Stimulated activated CD4-positive, alpha-beta T cell treated with anti-CD3 and anti-CD28 coated beads, Interleukin-15, amount 100 ng/mL, for 24 hours (primary cell): ENCODE measurements around the gene PARPBP.
A peak's percentile ranks its signal among the peaks of the same experiment; 100 is the strongest.
"Not testable (repeated sequence)": the region's sequence is repeated elsewhere in the genome, so short reads cannot be mapped to it uniquely, and the experiment has no call there.

Experiments used
- DNase-seq: peaks from one replicate; pipeline ENCODE4 v3.0.0-alpha.2; 2020

The PARPBP gene

DNA sequence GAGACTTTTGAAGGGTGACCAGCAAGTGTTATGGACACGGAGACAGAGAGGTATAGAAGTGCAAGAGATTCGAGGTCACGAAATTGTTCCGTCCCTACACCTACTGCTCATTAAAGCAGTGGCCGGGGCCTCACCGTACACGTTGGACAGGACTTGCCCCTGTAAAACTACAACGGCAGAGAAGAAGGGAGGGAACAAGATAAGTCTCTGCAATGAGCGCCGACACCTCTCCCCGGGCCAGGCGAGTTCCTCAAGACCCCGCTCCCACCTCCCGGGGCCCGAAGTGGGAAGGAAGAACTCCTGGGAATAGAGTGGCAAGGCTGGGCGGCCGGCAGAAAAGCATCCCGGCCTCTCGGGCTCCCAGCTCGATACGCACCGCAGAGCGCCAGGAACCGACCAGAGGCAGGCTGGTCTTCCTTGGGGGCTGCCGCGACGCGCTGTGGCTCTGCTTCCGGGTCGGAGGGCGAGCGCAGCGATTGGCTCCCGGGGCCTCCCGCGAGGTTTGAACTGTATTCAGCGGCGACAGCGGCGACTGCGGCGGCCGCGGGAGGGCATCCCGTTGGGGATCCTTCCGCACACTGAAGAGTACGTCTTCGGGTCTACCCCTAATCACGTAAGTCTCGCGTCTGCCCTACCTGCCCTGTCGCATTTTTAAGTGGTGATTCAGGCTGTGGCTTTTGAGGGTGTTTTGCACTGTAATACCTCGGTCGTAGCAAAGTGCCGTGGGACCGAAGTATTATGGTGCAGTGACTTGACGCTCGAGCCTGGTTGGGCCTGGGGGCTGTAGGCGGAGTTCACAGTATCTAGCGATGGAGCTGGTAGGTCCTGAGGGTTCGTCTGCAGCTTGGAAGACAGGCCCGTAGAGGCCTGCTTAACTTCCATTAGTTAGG is at the start of gene PARPBP, which contains the start of gene NUP37:
PARPBP (plus strand) TSS at position 510 of the 890 bp plus-strand sequence. CDS start 3,706 bp downstream, outside the sequence.
NUP37 (minus strand) TSS at position 441 of the 890 bp plus-strand sequence. CDS start 1,596 bp downstream, outside the sequence.
- DNase-seq: peak; percentile 93

- DNase-seq: not testable (repeated sequence)
Observed at GRCh38 chr12:102072092-102072491, 47.9 kb upstream of the PARPBP start.

DNA sequence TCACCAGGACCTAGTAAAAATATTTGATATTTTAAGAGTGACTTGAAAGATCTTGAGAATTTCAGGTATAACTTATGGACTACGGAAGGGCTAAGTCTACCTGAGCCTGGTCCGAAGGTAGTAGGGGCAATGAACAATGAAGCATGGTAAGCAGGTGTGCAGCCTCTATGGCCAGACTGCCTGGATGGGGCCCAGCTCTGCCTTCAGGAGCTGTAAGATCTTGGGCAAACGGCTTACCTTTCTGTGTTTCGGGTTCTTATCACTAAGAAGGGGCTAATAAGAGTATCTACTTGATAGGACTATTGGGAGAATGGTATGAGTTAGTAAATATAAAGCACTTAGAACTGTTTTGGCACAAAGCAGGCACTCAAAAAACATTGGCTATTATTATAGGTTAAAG is 39.1 kb upstream of the PARPBP start:
- DNase-seq: no peak

- not testable (repeated sequence) for DNase-seq
Observed at GRCh38 chr12:102089228-102089835, 30.7 kb upstream of the PARPBP start.

DNA sequence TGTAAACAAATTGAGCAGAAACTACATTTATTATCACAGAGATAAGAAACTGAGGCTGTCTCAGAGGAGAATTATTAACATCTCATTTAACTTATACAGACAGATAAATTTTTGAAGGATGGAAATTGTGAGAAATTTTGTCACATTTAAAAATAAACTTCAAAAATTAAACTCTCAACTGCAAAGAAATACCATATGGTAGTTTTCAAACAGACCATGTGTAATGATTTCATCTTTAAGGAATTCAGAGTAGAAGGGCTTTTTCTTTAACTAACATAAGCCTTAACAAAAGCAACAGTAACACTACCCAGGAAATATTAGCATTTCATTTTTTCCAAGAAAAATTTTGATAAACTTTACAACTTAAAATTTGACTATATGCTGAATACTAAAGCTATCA is 26.7 kb upstream of the PARPBP start:
- no peak for DNase-seq

DNA sequence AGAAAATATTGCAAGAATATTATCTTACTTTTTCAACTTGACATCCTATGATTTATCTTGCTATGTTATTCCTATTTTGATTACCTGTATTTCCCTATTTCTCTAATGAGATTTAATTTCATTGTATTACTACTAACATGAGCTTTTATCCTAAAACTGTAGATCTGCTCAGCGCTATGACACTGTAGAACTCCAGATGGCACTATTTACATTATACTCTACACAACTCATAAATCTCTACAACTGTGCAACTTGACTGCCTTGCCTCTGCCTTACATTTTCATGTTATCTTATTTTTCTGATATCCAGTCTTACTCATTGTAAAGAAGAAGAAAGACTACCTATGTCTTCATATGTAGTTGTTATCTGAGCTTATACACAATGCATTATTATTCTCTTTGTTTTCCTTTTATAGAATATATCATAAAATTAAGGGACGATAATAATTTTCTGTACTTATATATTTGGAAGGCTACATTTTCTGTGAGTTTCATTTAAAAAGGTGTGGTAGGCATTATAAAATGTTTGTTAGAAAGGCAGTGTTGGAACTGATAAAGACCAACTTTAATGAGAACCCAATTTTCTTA is 24.2 kb upstream of the PARPBP start:
- no peak for DNase-seq

- DNase-seq: no peak
Observed at GRCh38 chr12:102096855-102097254, 23.1 kb upstream of the PARPBP start.

GRCh38 chr12:102106905-102107304 is 13.1 kb upstream of the PARPBP start:
- no peak for DNase-seq

DNA sequence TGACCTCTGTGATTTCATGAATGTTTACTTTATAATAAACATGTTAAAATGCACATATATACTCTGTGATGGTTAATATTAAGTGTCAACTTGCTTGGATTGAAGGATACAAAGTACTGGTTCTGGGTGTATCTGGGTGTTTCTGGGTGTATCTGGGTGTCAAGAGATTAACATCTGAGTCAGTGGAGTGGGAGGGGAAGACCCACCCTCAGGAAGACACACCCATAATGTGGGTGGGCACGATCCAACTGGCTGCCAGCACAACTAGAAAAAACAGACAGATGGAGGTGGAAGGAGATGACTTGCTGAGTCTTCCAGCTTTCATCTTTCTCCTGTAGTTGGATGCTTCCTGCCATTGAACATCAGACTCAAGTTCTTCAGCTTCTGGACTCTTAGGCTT is 12.0 kb upstream of the PARPBP start:
- no peak for DNase-seq

- no peak for DNase-seq
Observed at GRCh38 chr12:102110782-102111181, 9.2 kb upstream of the PARPBP start.

DNA sequence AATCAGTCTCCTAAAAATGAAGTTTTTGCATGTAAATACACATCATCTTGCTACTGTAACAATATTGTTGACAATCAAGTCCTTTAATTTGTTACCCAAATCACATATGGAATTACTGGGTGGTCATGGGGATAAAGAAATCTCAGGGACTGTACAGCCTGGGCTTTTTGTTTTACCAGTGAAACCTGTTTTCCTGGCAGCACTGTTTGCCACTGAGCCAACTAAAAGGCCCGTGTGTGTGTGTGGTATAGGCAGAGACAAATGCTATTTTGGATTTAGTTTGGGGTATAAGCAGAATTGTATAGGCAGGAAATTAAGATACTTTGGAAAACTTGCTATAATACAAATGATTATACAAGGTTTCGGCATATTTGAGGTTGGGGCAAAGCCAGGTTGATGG is 5.8 kb upstream of the PARPBP start:
- no peak for DNase-seq

GRCh38 chr12:102116392-102116791 is 3.6 kb upstream of the PARPBP start:
- DNase-seq: no peak

- no peak for DNase-seq
Observed at GRCh38 chr12:102118874-102119273, 1.1 kb upstream of the PARPBP start.

GRCh38 chr12:102120564-102120873 is 536 bp downstream of the PARPBP start:
- no peak for DNase-seq

DNA sequence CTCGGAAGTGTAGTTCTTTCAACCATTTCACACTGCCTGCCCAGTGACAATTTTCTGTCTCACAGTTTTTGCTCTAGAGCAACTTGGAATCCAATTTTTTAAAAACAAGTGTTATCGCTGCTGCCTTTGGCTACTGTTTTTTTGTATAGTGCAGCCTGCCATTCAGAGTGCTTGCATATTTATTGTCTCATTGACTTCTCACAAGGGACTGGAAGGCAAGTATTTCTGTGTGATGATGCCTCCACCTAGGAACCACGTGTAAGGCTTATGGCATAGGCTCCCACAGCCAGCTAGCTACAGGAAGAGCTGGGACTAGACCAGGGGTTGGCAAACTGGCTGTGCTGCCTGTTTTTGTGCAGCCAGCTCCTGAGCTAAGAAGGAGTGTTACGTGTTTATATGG is 903 bp downstream of the PARPBP start:
- peak; percentile 14 for DNase-seq

DNA sequence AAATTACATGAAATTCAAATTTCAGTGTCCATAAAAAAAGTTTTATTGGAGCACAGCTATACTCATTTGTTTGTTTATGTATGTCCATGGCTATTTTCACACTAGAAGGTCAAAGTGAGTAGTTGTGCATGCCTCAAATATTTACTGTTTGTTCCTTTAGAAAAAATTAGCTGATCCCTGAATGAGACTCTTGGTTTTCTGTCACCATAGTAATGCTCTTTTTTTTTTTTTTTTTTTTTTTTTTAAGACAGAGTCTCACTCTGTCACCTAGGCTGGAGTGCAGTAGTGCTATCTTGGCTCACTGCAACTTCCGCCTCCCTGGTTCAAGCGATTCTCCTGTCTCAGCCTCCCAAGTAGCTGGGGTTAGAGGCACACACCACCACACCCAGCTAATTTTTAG is 1.3 kb downstream of the PARPBP start:
- DNase-seq: not testable (repeated sequence)

- DNase-seq: not testable (repeated sequence)
Observed at GRCh38 chr12:102130720-102131119, 10.7 kb downstream of the PARPBP start.

DNA sequence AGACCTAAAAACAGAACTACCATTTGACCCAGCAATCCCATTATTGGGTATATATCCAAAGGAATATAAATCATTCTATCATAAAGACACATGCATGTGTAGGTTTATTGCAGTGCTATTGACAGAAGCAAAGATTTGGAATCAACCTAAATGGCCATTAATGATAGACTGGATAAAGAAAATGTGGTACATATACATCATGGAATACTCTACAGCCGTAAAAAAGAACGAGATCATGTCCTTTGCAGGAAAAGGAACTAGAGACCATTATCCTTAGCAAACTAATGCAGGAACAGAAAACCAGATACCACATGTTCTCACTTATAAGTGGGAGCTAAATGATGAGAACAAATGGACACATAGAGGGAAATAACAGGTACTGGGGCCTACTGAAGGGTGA is 11.5 kb downstream of the PARPBP start:
- not testable (repeated sequence) for DNase-seq

DNA sequence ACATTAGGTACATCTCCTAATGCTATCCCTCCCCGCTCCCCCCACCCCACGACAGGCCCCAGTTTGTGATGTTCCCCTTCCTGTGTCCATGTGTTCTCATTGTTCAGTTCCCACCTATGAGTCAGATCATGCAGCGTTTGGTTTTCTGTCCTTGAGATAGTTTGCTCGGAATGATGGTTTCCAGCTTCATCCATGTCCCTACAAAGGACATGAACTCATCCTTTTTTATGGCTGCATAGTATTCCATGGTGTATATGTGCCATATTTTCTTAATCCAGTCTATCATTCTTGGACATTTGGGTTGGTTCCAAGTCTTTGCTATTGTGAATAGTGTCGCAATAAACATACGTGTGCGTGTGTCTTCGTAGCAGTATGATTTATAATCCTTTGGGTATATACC is 17.6 kb downstream of the PARPBP start:
- DNase-seq: not testable (repeated sequence)

- DNase-seq: not testable (repeated sequence)
Observed at GRCh38 chr12:102142866-102143373, 22.9 kb downstream of the PARPBP start.

- no peak for DNase-seq
Observed at GRCh38 chr12:102144221-102144620, 24.2 kb downstream of the PARPBP start.

DNA sequence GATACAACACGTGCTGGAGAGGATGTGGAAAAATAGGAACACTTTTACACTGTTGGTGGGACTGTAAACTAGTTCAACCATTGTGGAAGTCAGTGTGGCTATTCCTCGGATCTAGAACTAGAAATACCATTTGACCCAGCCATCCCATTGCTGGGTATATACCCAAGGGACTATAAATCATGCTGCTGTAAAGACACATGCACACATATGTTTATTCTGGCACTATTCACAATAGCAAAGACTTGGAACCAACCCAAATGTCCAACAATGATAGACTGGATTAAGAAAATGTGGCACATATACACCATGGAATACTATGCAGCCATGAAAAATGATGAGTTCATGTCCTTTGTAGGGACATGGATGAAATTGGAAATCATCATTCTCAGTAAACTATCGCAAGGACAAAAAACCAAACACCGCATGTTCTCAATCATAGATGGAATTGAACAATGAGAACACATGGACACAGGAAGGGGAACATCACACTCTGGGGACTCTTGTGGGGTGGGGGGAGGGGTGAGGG is 27.1 kb downstream of the PARPBP start:
- not testable (repeated sequence) for DNase-seq

DNA sequence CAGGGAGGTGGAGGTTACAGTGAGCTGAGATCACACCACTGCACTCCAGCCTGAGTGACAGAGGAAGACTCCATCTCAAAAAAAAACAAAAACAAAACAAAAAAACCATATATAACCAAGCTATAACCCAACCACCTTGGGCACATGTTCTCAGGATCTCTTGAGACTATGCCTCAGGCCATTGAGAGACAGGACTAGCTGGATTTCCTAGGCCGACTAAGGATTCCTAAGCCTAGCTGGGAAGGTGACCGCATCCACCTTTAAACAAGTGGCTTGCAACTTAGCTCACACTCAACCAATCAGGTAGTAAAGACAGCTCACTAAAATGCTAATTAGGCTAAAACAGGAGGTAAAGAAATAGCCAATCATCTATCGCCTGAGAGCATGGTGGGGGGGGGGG is 35.2 kb downstream of the PARPBP start:
- not testable (repeated sequence) for DNase-seq
